Ascending aorta (tissue), 2 donors: ENCODE measurements around the gene ARL5C. TPM values are rescaled to one million over a fixed set of nuclear protein-coding genes. Genes with fewer than 3 reads are reported as not detected.

Source experiments
- DNase-seq, 2 donors: peaks; one replicate each; pipeline ENCODE4 v3.0.0-alpha.2; 2019; ENCODE audit warnings: low spot score in 2 of 2
- H3K27ac ChIP-seq, 2 donors: fragments of 200-600 bp; sonication (generic); one replicate each; pipeline ENCODE4 v1.5.1; 2016 to 2017; ENCODE audit warnings: mild to moderate bottlenecking in 1 of 2
- H3K27me3 ChIP-seq: fragments of 200-600 bp; sonication (generic); one replicate; pipeline ENCODE4 v1.5.1; 2017
- H3K36me3 ChIP-seq, 2 donors: fragments of 200-600 bp; sonication (generic); one replicate each; pipeline ENCODE4 v1.5.1; 2016
- H3K4me1 ChIP-seq, 2 donors: fragments of 200-600 bp; sonication (generic); one replicate each; pipeline ENCODE4 v1.5.1; 2016 to 2017; ENCODE audit warnings: mild to moderate bottlenecking in 1 of 2
- H3K4me3 ChIP-seq, 2 donors: fragments of 200-600 bp; sonication (generic); one replicate each; pipeline ENCODE4 v1.5.1; 2016 to 2017; ENCODE audit warnings: mild to moderate bottlenecking in 1 of 2
- H3K9me3 ChIP-seq, 2 donors: fragments of 200-600 bp; sonication (generic); one replicate each; pipeline ENCODE4 v1.5.1; 2016
- CTCF ChIP-seq, 3 experiments: fragments of 200-600 bp in 2 of 3; fragments of 450-650 bp in 1 of 3; sonication (generic) in 2 of 3; IDR thresholded peaks; one replicate each; pipeline ENCODE4 v1.5.1; 2016 to 2019; ENCODE audit warnings: antibody characterized with exemption in 3 of 3, mild to moderate bottlenecking in 1 of 3, moderate library complexity in 1 of 3
- intact Hi-C: fragments of 100-400 bp; cut with DNase I; formaldehyde crosslinking; loops from one replicate; pipeline ENCODE4 v1.15.1; 2023
- total RNA-seq: library from RNA; depleted of rRNA; stranded (reverse); fragments of >200 nt; gene quantifications from one replicate; pipeline ENCODE4 v1.1.0, GENCODE V29; 2016

Gene ARL5C
- total RNA-seq, 1 donor from 2014 or later, result not detected

- no peak for DNase-seq
- Histone ChIP-seq H3K4me3 (peak within 1 kb of the TSS; percentile 85 to 94), H3K4me1 (peaks cover 12 to 15% of the 10 kb centered on the region in 2 donors), H3K27me3 (no peaks in the 10 kb centered on the region), H3K27ac (peak within 1 kb of the TSS; percentile 19 to 23), H3K9me3 (no peaks in the 10 kb centered on the region), H3K36me3 (no peaks in the 10 kb centered on the region)
- intact Hi-C loops, result loop anchor here (5.0 kb wide), 2 partner anchors 354 to 776 kb away; partner anchors contain the start of genes LRRC3C, ORMDL3 and PIP4K2B
- no peak for TF ChIP-seq CTCF (IDR thresholded peaks at IDR 0.05)
These were observed 14.6 kb downstream of the ARL5C start, which contains the start of gene PLXDC1 for GRCh38 chr17:39151150-39151942. TSS of gene PLXDC1 (minus strand) at chr17:39151637. CDS start at chr17:39151437, 200 bp downstream.

GRCh38 chr17:39150795-39151149, 15.2 kb downstream of the ARL5C start:
- H3K27me3 ChIP-seq, result no peaks in the 10 kb centered on the region
- no peaks in the 10 kb centered on the region for H3K36me3 ChIP-seq
- intact Hi-C loops, result loop anchor here (5.0 kb wide), 2 partner anchors 353 to 777 kb away; partner anchors contain the start of genes LRRC3C, ORMDL3 and PIP4K2B
- peak overlapping the region in 1 of 2 donors; percentile 94 for H3K4me3 ChIP-seq
- TF ChIP-seq CTCF (IDR thresholded peaks at IDR 0.05), result no peak
- H3K27ac ChIP-seq, result no peak overlapping the region
- no peak for DNase-seq
- peaks cover 12 to 15% of the 10 kb centered on the region in 2 donors for H3K4me1 ChIP-seq
- no peaks in the 10 kb centered on the region for H3K9me3 ChIP-seq

- H3K4me3 ChIP-seq, result no peak overlapping the region
- H3K4me1 ChIP-seq, result peaks cover 12 to 15% of the 10 kb centered on the region in 2 donors
- no peak for DNase-seq
- H3K36me3 ChIP-seq, result no peaks in the 10 kb centered on the region
- intact Hi-C loops, result loop anchor here (5.0 kb wide), 2 partner anchors 353 to 777 kb away; partner anchors contain the start of genes LRRC3C, ORMDL3 and PIP4K2B
- no peaks in the 10 kb centered on the region for H3K9me3 ChIP-seq
- no peaks in the 10 kb centered on the region for H3K27me3 ChIP-seq
- no peak for TF ChIP-seq CTCF (IDR thresholded peaks at IDR 0.05)
- H3K27ac ChIP-seq, result no peak overlapping the region
These were observed 15.8 kb downstream of the ARL5C start for GRCh38 chr17:39150104-39150634.

GRCh38 chr17:39147221-39148185, 18.5 kb downstream of the ARL5C start:
- no peak overlapping the region for H3K27ac ChIP-seq
- peaks cover 8 to 13% of the 10 kb centered on the region in 2 donors for H3K4me1 ChIP-seq
- H3K27me3 ChIP-seq, result no peaks in the 10 kb centered on the region
- no peaks in the 10 kb centered on the region for H3K9me3 ChIP-seq
- no peak overlapping the region for H3K4me3 ChIP-seq
- intact Hi-C loops, result no loop called here
- TF ChIP-seq CTCF (IDR thresholded peaks at IDR 0.05), result no peak
- DNase-seq, result no peak
- no peaks in the 10 kb centered on the region for H3K36me3 ChIP-seq

- no peak for DNase-seq
- H3K27ac ChIP-seq, result no peak overlapping the region
- H3K27me3 ChIP-seq, result no peaks in the 10 kb centered on the region
- H3K4me1 ChIP-seq, result peaks cover 0 to 3% of the 10 kb centered on the region in 2 donors
- intact Hi-C loops, result no loop called here
- H3K9me3 ChIP-seq, result no peaks in the 10 kb centered on the region
- TF ChIP-seq CTCF (IDR thresholded peaks at IDR 0.05), result no peak
- H3K36me3 ChIP-seq, result no peaks in the 10 kb centered on the region
- H3K4me3 ChIP-seq, result no peak overlapping the region
These were observed 19.7 kb downstream of the ARL5C start for GRCh38 chr17:39146273-39146672.
